Esophagus squamous epithelium (tissue), 4 donors: Measurements from ENCODE around the gene EPB41L5.

Experiments used
- CTCF ChIP-seq, 6 experiments: fragments of 450-650 bp in 4 of 6; fragments of 200-600 bp in 2 of 6; sonication (generic) in 2 of 6; IDR thresholded peaks; one replicate each; pipeline ENCODE4 v1.5.1; 2016 to 2019; ENCODE audit warnings: antibody characterized with exemption in 6 of 6, mild to moderate bottlenecking in 4 of 6, moderate library complexity in 4 of 6
- POLR2A ChIP-seq, 4 donors: fragments of 450-650 bp; IDR thresholded peaks; one replicate each; pipeline ENCODE4 v1.6.1; 2017; ENCODE audit warnings: antibody characterized with exemption in 4 of 4, mild to moderate bottlenecking in 4 of 4, moderate library complexity in 3 of 4

GRCh38 chr2:120219291-120219690, 206.4 kb downstream of the EPB41L5 start:
- TF ChIP-seq CTCF (IDR thresholded peaks at IDR 0.05): no peak
- TF ChIP-seq POLR2A (IDR thresholded peaks at IDR 0.05): no peak
